RWPE1 (cell line): Measurements from ENCODE around the gene HRH3.

Source experiments
- CTCF ChIA-PET: fragments of 350-600 bp; sonication (Branson Sonifier 250); formaldehyde crosslinking; extraction: SDS; loops from one replicate; lab custom pipeline; 2021; lab: Yijun Ruan, JAX
- POLR2A ChIA-PET: fragments of 400-600 bp; formaldehyde crosslinking; extraction: SDS; loops from one replicate; lab custom pipeline; 2020; ENCODE audit warnings: antibody characterized with exemption; ENCODE audit not compliant: low non-redundant PET; lab: Yijun Ruan, JAX
- DNase-seq: peaks from one replicate; pipeline ENCODE4 v3.0.0; 2012; ENCODE audit warnings: low spot score
- H3K27ac ChIP-seq: fragments of 450-650 bp; 2 replicates; pipeline ENCODE4 v1.5.1; 2017
- TF ChIP-seq, protein P1 (sequence below): fragments of 450-650 bp; conservative IDR thresholded peaks from 2 replicates; pipeline ENCODE4 v1.5.1; 2017; ENCODE audit warnings: low read depth, mild to moderate bottlenecking

The HRH3 gene

DNA sequence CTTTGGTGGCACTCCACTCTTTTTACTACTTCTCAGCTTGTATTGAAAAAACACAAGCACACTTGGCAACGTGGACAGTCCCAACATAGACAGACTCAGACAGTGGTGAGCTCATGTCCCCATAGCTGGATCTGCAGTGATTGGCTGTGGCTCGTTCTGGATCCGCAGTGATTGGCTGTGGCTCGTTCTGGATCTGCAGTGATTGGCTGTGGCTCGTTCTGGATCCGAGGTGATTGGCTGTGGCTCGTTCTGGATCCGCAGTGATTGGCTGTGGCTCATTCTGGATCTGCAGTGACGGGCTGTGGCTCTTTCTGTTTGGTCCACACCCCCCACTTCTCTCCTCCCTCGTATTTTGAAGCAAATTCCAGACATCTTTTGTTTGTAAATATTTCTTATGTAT lies 46.3 kb upstream of the HRH3 start:
- H3K27ac ChIP-seq: no peak overlapping the region
- ChIA-PET POLR2A (no interaction called here), CTCF (no interaction called here)
- DNase-seq: peak; percentile 56
- TF ChIP-seq, protein P1, sequence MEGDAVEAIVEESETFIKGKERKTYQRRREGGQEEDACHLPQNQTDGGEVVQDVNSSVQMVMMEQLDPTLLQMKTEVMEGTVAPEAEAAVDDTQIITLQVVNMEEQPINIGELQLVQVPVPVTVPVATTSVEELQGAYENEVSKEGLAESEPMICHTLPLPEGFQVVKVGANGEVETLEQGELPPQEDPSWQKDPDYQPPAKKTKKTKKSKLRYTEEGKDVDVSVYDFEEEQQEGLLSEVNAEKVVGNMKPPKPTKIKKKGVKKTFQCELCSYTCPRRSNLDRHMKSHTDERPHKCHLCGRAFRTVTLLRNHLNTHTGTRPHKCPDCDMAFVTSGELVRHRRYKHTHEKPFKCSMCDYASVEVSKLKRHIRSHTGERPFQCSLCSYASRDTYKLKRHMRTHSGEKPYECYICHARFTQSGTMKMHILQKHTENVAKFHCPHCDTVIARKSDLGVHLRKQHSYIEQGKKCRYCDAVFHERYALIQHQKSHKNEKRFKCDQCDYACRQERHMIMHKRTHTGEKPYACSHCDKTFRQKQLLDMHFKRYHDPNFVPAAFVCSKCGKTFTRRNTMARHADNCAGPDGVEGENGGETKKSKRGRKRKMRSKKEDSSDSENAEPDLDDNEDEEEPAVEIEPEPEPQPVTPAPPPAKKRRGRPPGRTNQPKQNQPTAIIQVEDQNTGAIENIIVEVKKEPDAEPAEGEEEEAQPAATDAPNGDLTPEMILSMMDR: no peak

DNA sequence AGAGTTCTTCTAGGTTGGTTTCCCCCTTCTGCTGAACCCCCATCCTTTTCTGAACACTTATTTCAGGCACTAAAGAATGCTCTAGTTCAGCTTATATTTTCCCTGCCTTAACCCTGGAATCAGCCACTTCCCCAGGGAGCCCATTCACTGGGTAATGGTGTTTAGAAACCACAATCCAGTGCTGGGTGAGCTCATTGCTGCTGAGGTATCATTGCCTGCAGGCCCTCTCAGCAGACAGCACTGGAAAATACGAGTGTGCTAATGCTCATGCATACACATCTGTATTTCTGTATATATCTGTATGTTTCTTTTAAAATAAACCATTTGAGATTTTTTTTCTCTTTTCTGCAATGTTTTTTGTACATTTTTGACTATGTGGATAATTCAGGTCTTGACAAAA lies 45.3 kb upstream of the HRH3 start:
- POLR2A ChIA-PET: no interaction called here
- TF ChIP-seq, protein P1: no peak
- H3K27ac ChIP-seq: no peak overlapping the region
- CTCF ChIA-PET: interaction anchor here (0.6 kb wide), 1 partner anchor 790 kb away, joined by 3 read pairs; no protein-coding TSS in a partner anchor
- DNase-seq: no peak

DNA sequence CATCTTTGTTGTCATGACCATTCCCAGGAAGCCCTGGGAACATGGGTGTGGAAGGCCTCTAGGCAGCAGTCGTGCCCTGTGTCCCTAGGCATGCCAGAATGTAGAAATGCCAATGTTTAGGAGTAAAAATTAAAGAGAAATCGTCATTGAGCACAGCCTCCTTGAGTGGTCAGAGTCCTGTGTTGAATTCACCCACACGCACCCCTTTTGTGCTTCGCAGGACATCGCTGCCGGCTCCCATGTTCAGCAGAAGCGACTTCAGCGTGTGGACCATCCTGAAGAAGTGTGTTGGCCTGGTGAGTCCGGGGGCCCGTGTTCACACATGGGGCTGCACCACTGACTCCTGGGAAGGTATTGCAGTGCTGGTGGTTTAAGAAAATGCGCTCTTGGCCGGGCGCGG lies 43.3 kb upstream of the HRH3 start:
- ChIA-PET POLR2A (no interaction called here), CTCF (interaction anchor here (0.7 kb wide), 1 partner anchor 941 kb away, joined by 3 read pairs; no protein-coding TSS in a partner anchor)
- TF ChIP-seq, protein P1: no peak
- peak overlapping the region; percentile 15 for H3K27ac ChIP-seq
- no peak for DNase-seq

DNA sequence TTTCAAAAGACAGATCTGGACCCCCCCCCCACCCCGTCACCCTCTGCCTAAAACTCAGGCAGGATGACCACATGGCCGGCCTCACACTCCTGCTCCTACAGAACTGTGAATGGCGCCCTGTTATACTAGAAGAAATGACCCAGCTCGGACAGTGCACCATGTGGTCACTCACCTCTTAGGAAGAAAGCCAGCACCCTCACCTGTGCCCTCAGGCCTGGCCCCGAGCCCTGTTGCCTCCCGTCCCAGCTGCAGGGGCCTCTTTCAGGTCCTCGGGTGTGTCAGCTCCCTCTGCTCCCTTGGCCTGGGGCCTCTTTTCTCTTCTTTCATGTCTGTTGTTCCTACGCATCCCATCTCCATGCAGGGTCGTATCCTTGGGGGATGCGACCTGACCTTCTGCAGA lies 42.0 kb upstream of the HRH3 start:
- no peak for DNase-seq
- TF ChIP-seq, protein P1: no peak
- CTCF ChIA-PET: interaction anchor here (0.7 kb wide), 1 partner anchor 193 kb away, joined by 3 read pairs; no protein-coding TSS in a partner anchor
- POLR2A ChIA-PET: no interaction called here
- H3K27ac ChIP-seq: no peak overlapping the region

DNA sequence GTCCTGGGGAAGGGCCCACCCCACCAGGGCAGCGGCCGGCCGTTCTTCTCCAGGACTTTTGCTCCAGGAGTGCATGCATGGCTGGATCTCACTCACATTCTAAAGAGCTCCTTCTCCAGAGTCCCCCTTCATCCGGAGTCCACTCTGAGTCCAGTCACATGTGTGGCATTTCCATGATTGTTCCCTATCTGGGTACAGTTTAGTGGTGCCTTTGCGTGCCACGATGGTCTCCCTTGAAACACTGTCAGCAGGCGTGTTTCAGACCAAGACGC lies 39.2 kb upstream of the HRH3 start:
- H3K27ac ChIP-seq: peak overlapping the region; percentile 8; the same call in 1 of the 2 replicates
- POLR2A ChIA-PET: no interaction called here
- CTCF ChIA-PET: no interaction called here
- DNase-seq: no peak
- TF ChIP-seq, protein P1: no peak

DNA sequence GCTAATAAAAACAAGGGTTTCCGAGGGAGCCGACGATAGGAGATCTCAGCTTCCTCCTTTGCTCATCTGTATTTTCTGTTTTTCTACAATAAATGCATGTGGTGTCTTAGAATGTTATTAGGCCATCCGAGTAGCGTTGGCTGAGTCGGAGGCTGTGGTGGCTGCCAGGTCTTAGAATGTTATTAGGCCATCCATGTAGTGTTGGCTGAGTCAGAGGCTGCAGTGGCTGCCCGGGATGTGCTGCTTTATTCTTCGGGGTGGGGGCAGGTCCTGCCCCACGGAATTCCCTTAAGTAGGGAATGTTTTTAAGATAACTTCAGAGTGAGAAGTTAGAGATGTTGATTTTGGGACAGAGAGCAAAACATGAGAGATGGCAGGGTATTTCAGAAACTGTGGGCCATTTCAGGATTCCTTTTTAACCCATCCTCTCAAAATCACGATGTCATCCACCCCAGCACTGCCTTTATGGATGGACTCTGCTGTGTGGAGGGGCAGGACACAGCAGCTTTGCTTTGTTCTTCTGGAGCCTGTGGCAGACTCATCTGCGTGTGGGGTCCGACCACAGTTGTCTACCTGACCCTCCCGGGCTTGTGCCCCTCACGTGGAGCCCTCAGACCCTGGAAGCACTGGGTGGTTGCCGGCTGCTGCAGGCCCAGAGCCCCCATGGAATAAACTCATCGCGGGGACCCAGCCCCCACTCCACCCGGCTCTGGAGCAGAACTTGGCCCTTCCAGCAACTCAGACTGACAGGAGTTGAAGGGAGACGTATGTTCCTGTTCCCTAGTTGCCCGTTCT lies 38.6 kb upstream of the HRH3 start:
- peak; percentile 47 for DNase-seq
- peak overlapping the region; percentile 8; the same call in 1 of the 2 replicates for H3K27ac ChIP-seq
- ChIA-PET POLR2A (no interaction called here), CTCF (interaction anchor here (0.6 kb wide), 1 partner anchor 13 kb away, joined by 3 read pairs; no protein-coding TSS in a partner anchor)
- TF ChIP-seq, protein P1: no peak
